Progenitor cell of endocrine pancreas (in vitro differentiated cells): ENCODE results near the gene MVB12B. TPM values are rescaled to one million over a fixed set of nuclear protein-coding genes. Genes with fewer than 3 reads are reported as not detected.

ENCODE experiments used
- DNase-seq: peaks from one replicate; pipeline ENCODE4 v3.0.0; 2021; ENCODE audit warnings: low spot score; ENCODE audit not compliant: unreplicated experiment
- H3K27ac Mint-ChIP-seq: 2 replicates; pipeline ENCODE4 v1.8.0; 2021; ENCODE audit warnings: mild to moderate bottlenecking, moderate library complexity, mixed read lengths
- H3K27me3 Mint-ChIP-seq: 2 replicates; pipeline ENCODE4 v1.8.0; 2021; ENCODE audit warnings: mixed read lengths
- H3K36me3 Mint-ChIP-seq: 2 replicates; pipeline ENCODE4 v1.8.0; 2022; ENCODE audit warnings: mixed read lengths; ENCODE audit not compliant: insufficient read depth
- H3K4me1 Mint-ChIP-seq: 2 replicates; pipeline ENCODE4 v1.8.0; 2021; ENCODE audit warnings: low read depth, mixed read lengths
- H3K4me3 Mint-ChIP-seq: 2 replicates; pipeline ENCODE4 v1.8.0; 2021; ENCODE audit warnings: low read depth, mild to moderate bottlenecking, moderate library complexity, mixed read lengths
- H3K9me3 Mint-ChIP-seq: 2 replicates; pipeline ENCODE4 v1.8.0; 2021; ENCODE audit warnings: low read depth, mixed read lengths
- CTCF ChIP-seq: fragments of 200-600 bp; sonication (generic); IDR thresholded peaks from one replicate; pipeline ENCODE4 v1.5.0; 2021; ENCODE audit warnings: antibody characterized with exemption, mild to moderate bottlenecking; ENCODE audit not compliant: unreplicated experiment
- total RNA-seq: library from RNA; stranded (reverse); gene quantifications from 2 replicates; pipeline ENCODE4 v1.2.1, GENCODE V29; 2021

MVB12B gene
- total RNA-seq, 1 donor from 2014 or later = 34.6 TPM

- Mint-ChIP-seq H3K36me3 (no peaks in the 10 kb centered on the region), H3K4me1 (peaks cover 5% of the 10 kb centered on the region), H3K27me3 (no peaks in the 10 kb centered on the region), H3K27ac (no peak overlapping the region), H3K9me3 (peaks cover 9% of the 10 kb centered on the region), H3K4me3 (no peak overlapping the region)
- DNase-seq = no peak
- TF ChIP-seq CTCF = no peak
Observed at GRCh38 chr9:126320158-126320922, 6.3 kb upstream of the MVB12B start.

- no peak for TF ChIP-seq CTCF
- Mint-ChIP-seq H3K27ac (no peak overlapping the region), H3K4me3 (no peak overlapping the region), H3K27me3 (no peaks in the 10 kb centered on the region), H3K9me3 (peaks cover 11% of the 10 kb centered on the region), H3K36me3 (no peaks in the 10 kb centered on the region), H3K4me1 (peaks cover 8% of the 10 kb centered on the region)
- DNase-seq = no peak
Observed at GRCh38 chr9:126321742-126322141, 4.9 kb upstream of the MVB12B start.

GRCh38 chr9:126325821-126326220 lies 808 bp upstream of the MVB12B start:
- TF ChIP-seq CTCF = no peak
- Mint-ChIP-seq H3K4me1 (peaks cover 13% of the 10 kb centered on the region), H3K9me3 (peaks cover 11% of the 10 kb centered on the region), H3K27me3 (no peaks in the 10 kb centered on the region), H3K4me3 (peak overlapping the region; percentile 83), H3K27ac (peak overlapping the region; percentile 95), H3K36me3 (peaks cover 8% of the 10 kb centered on the region)
- DNase-seq = no peak

GRCh38 chr9:126327006-126327713 lies 531 bp downstream of the MVB12B start:
- Mint-ChIP-seq H3K4me3 (peak overlapping the region; percentile 72), H3K36me3 (peaks cover 9% of the 10 kb centered on the region), H3K9me3 (peaks cover 11% of the 10 kb centered on the region), H3K27ac (peak overlapping the region; percentile 87), H3K27me3 (no peaks in the 10 kb centered on the region), H3K4me1 (peaks cover 15% of the 10 kb centered on the region)
- TF ChIP-seq CTCF = peak; percentile 34
- peak; percentile 25 for DNase-seq

GRCh38 chr9:126327714-126328185 lies 1.1 kb downstream of the MVB12B start:
- no peak for TF ChIP-seq CTCF
- H3K27ac Mint-ChIP-seq = peak overlapping the region; percentile 87

More at GRCh38 chr9:126327714-126328185, 1.1 kb downstream of the MVB12B start:
- Mint-ChIP-seq H3K4me3 (peak overlapping the region; percentile 72), H3K9me3 (peaks cover 11% of the 10 kb centered on the region), H3K36me3 (peaks cover 9% of the 10 kb centered on the region), H3K27me3 (no peaks in the 10 kb centered on the region), H3K4me1 (peaks cover 17% of the 10 kb centered on the region)
- DNase-seq = no peak
